ENCODE results near the gene MMP23B.

Gene MMP23B

DNA sequence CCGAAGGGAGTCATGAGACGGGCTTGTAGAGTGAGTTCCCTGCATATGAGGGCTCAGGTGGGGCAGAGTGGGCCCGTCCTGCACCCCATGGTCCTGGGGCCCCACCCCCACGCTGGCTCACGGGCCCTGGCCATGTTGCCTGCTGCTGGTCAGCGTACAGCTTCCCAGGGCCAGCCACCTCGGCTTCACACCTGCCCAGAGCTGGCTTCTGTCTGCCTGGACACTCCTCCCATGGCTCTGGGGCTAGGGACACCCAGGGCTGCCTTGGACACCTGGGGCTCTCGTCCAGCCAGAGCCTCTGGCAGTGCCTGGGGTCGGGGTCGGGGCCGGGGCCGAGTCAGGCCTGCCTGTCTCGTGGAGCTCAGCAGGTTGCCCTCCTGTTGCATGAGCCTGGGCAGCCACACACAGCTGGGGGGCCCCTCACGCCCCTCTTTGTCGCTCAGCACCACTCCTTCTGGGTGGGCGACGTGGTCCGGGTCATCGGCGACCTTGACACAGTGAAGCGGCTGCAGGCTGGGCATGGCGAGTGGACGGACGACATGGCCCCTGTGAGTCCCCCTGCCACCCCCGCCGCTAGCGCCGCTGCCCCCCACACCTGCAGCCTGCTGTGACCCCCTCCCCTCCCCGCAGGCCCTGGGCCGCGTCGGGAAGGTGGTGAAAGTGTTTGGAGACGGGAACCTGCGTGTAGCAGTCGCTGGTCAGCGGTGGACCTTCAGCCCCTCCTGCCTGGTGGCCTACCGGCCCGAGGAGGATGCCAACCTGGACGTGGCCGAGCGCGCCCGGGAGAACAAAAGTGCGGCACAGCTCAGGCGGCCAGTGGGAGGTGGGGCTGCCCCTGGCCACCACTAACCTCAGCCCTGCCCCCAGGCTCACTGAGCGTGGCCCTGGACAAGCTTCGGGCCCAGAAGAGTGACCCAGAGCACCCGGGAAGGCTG is 5.5 kb upstream of the MMP23B start:
- no peak for TF ChIP-seq CTCF (conservative IDR thresholded peaks at IDR 0.05; ENCODE audit: low read depth, low read length)
- Histone ChIP-seq H2AFZ (ENCODE audit: low read depth) (no peak overlapping the region), H3K4me2 (no peak overlapping the region), H3K79me2 (ENCODE audit: insufficient read depth, low read depth) (no peaks in the 10 kb centered on the region), H4K20me1 (ENCODE audit: insufficient read depth) (no peaks in the 10 kb centered on the region), H3K36me3 (ENCODE audit: insufficient read depth) (no peaks in the 10 kb centered on the region), H3K27ac (no peak overlapping the region), H3K9ac (no peak overlapping the region), H3K27me3 (ENCODE audit: insufficient read depth, low read depth) (no peaks in the 10 kb centered on the region), H3K4me1 (ENCODE audit: low read depth, poor library complexity, severe bottlenecking) (no peaks in the 10 kb centered on the region), H3K4me3 (IDR thresholded peaks at IDR 0.05; ENCODE audit: insufficient read depth, low read depth, low read length) (no peak overlapping the region)

GRCh38 chr1:1627261-1627828 is 4.6 kb upstream of the MMP23B start:
- Histone ChIP-seq H3K4me1 (ENCODE audit: low read depth, poor library complexity, severe bottlenecking) (no peaks in the 10 kb centered on the region), H3K79me2 (ENCODE audit: insufficient read depth, low read depth) (no peaks in the 10 kb centered on the region)

DNA sequence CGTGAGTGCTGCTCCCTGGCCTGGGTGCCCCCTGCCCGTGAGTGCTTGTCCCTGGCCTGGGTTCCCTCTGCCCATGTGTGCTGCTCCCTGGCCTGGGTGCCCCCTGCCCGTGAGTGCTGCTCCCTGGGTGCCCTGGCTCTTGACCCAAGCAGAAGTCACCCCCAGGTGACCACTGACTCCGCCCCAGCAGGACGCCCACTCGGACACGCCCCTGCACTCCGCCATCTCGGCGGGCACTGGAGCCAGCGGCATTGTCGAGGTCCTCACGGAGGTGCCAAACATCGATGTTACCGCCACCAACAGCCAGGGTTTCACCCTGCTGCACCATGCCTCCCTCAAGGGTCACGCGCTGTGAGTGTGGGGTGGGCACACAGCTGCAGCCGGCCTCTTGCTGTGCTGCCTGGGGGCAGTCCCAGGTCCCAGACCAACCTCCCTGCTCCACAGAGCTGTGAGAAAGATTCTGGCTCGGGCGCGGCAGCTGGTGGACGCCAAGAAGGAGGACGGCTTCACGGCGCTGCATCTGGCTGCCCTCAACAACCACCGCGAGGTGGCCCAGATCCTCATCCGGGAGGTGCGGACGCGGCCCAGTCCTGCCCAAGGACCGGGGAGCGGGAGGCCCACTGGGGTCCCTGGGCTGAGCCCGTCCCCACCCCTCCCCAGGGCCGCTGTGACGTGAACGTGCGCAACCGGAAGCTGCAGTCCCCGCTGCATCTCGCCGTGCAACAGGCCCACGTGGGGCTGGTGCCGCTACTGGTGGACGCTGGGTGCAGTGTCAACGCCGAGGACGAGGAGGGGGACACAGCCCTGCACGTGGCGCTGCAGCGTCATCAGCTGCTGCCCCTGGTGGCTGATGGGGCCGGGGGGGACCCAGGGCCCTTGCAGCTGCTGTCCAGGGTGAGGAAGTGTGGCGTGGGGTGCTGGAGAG is 3.9 kb upstream of the MMP23B start:
- Histone ChIP-seq H3K4me1 (ENCODE audit: low read depth, poor library complexity, severe bottlenecking) (no peaks in the 10 kb centered on the region), H2AFZ (ENCODE audit: low read depth) (no peak overlapping the region), H3K79me2 (ENCODE audit: insufficient read depth, low read depth) (no peaks in the 10 kb centered on the region), H3K36me3 (ENCODE audit: insufficient read depth) (no peaks in the 10 kb centered on the region), H3K27me3 (ENCODE audit: insufficient read depth, low read depth) (no peaks in the 10 kb centered on the region), H4K20me1 (ENCODE audit: insufficient read depth) (no peaks in the 10 kb centered on the region), H3K9ac (no peak overlapping the region), H3K4me2 (no peak overlapping the region), H3K4me3 (IDR thresholded peaks at IDR 0.05; ENCODE audit: insufficient read depth, low read depth, low read length) (no peak overlapping the region), H3K27ac (no peak overlapping the region)
- no peak for TF ChIP-seq CTCF (conservative IDR thresholded peaks at IDR 0.05; ENCODE audit: low read depth, low read length)

More at GRCh38 chr1:1627261-1627828, 4.6 kb upstream of the MMP23B start:
- H2AFZ ChIP-seq (ENCODE audit: low read depth), result no peak overlapping the region
- H3K27ac ChIP-seq, result no peak overlapping the region
- no peak for TF ChIP-seq CTCF (conservative IDR thresholded peaks at IDR 0.05; ENCODE audit: low read depth, low read length)
- no peak overlapping the region for H3K4me2 ChIP-seq
- H3K27me3 ChIP-seq (ENCODE audit: insufficient read depth, low read depth), result no peaks in the 10 kb centered on the region
- H3K36me3 ChIP-seq (ENCODE audit: insufficient read depth), result no peaks in the 10 kb centered on the region
- H3K4me3 ChIP-seq (IDR thresholded peaks at IDR 0.05; ENCODE audit: insufficient read depth, low read depth, low read length), result no peak overlapping the region
- no peaks in the 10 kb centered on the region for H4K20me1 ChIP-seq (ENCODE audit: insufficient read depth)
- H3K9ac ChIP-seq, result no peak overlapping the region

DNA sequence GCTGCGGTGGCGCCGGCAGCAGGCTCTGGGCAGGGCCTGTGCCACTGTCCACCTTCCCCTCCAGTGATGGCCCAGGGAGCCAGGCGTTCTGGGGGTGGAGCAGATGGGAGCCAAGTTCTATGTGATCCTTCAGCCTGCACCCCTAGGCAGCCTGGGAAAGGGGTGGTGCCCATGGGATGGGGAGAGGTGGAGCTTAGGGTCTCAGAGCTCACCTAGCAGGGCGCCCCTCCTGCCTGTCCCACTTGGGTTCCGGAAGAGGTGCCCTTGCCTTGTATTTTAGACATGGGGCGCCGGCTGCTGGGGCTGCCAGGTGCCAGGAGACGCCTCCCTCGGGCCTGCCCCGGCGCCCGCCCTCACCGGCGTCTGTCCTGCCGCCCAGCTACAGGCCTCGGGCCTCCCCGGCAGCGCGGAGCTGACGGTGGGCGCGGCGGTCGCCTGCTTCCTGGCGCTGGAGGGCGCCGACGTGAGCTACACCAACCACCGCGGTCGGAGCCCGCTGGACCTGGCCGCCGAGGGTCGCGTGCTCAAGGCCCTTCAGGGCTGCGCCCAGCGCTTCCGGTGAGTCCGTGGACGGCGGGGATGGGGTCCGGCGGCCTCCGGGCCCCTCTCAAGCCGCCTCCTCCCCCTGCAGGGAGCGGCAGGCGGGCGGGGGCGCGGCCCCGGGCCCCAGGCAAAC is 3.1 kb upstream of the MMP23B start:
- TF ChIP-seq CTCF (conservative IDR thresholded peaks at IDR 0.05; ENCODE audit: low read depth, low read length), result no peak
- Histone ChIP-seq H3K4me3 (IDR thresholded peaks at IDR 0.05; ENCODE audit: insufficient read depth, low read depth, low read length) (no peak overlapping the region), H2AFZ (ENCODE audit: low read depth) (no peak overlapping the region), H3K4me1 (ENCODE audit: low read depth, poor library complexity, severe bottlenecking) (no peaks in the 10 kb centered on the region), H3K79me2 (ENCODE audit: insufficient read depth, low read depth) (no peaks in the 10 kb centered on the region), H3K4me2 (no peak overlapping the region), H4K20me1 (ENCODE audit: insufficient read depth) (no peaks in the 10 kb centered on the region), H3K27ac (peak overlapping the region; percentile 48), H3K27me3 (ENCODE audit: insufficient read depth, low read depth) (no peaks in the 10 kb centered on the region), H3K36me3 (ENCODE audit: insufficient read depth) (no peaks in the 10 kb centered on the region), H3K9ac (peak overlapping the region; percentile 22; the same call in 1 of the 2 replicates)
